RCC 7860 (cell line): ENCODE results near the gene LYL1.
"Not testable (repeated sequence)": the region's sequence is repeated elsewhere in the genome, so short reads cannot be mapped to it uniquely, and the experiment has no call there.

Experiments used
- DNase-seq: peaks from one replicate; pipeline ENCODE4 v3.0.0-alpha.2; 2015; ENCODE audit warnings: low spot score
- FAIRE-seq: peaks from 2 replicates; lab custom pipeline; 2012; peaks lifted over from hg19 to GRCh38; lab: Jason Lieb, UNC

LYL1 gene

DNA sequence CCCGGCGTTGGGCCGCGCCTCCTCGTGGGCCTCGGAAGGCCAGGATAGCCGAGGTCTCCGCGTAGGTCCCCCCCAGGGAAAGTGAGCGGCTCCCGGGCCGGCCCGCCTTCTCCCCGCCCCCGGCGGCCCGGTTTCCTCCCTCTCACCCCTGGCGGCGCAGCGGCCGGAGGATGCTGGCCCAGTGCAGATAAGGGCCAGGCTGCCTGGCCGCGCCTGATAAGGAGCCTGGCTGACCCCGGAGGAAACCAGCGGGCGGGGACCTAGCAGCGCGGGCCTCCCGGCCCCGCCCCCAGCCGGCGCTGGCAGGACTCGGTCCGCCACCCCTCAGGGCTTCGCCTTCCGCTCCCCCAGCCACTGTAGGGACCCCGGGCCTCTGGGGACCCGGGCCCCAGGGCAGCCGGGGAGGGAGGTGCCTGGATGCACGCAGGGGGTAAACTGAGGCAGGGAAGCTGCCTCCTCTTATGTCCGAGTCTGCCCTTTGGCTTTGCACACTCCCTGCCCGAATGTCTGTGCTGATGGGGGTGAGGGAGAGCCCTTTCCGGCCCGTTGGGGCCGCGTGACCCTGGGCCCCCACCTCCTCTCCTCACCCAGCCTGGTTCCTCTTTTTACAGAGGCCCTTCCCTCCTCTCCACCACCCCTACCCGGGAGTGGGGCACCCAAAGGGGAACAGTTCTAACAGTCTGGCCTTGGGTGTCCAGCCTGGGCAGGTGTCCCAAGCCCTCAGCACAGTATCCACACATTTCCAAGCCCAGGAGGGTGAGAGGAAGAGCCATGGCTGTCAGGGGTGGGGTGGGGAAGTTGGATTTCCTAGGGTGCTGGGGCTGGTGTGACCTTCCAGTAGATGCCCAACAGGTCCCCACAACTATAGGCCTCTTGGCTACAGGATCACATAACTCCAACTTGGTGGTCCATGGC lies at the start of gene LYL1:
Gene LYL1 (minus strand): TSS at position 193 of the 915 bp plus-strand sequence. CDS start 1,687 bp downstream, outside the sequence.
- no peak for FAIRE-seq
- DNase-seq, result no peak

- FAIRE-seq (no peak), DNase-seq (peak; percentile 96)
Observed at GRCh38 chr19:13151605-13152355, 49.1 kb upstream of the LYL1 start.

DNA sequence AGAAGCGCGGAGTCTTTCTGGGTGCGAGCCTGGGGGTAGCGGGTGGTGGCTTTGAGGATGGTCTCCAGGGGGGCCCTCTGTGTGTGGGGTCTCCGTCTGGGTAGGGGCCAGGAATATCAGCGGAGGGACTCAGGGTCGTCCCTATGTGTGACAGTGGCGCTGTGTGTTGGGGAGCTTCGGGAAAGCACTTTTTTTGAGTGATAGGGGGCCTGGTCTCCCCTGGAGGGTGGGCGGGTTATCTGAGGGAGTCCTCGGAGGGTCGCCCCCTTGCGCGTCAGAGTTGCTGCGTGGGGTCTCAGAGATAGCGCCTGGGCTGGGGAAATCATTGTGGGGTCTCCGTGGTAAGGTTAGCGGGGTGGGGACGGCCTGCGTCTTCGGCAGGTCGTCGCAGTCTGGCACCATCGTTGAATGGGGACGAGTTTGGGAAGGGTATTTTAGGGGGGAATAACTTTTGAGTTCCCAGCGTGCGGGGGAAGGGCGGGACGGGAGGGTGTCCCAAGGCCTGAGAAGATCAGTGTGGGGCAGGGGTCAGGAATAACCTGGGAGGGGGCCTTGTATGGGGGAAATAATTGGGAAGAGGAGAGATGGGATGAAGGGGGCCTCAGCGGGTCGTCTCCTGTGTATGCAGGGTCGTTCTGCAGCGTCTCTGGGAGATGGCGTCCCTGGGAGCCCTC lies 48.4 kb upstream of the LYL1 start:
- no peak for DNase-seq
- no peak for FAIRE-seq

GRCh38 chr19:13150187-13150930 lies 47.7 kb upstream of the LYL1 start, which contains the start of the genes IER2 and STX10:
Gene IER2 (plus strand): TSS chr19:13150411. CDS start chr19:13153187, 2,776 bp downstream.
Gene STX10 (minus strand): TSS chr19:13150375. CDS start chr19:13150173, 202 bp downstream.
- DNase-seq (peak; percentile 89), FAIRE-seq (peak; percentile 69)

DNA sequence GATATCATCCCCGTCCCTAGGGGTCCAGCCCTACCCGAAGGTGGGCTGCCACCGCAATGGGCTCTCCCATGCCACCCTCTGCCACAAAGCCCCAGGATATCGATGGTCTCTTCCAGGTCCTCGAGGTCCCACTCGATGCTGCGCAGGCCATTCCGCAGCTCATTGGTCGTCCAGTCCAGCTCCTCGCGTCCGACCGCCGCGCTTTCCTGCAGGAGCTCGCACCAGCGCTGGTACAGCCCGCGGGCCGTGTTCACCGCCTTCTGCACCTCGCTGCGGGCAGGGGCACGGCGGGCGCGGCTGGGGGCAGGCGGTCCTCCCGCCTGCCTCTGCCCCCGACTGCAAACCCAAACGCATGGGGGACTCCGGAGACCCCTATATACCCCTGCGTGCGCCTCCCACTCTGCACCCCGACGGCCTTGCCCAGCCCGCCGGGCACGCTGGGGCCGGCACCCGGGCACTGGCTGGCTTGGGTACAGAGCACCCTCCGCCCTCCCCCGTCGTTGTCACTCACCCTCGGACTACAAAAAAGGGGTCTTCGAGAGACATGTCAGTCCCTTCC lies 47.0 kb upstream of the LYL1 start:
- FAIRE-seq (no peak), DNase-seq (peak; percentile 18)

DNA sequence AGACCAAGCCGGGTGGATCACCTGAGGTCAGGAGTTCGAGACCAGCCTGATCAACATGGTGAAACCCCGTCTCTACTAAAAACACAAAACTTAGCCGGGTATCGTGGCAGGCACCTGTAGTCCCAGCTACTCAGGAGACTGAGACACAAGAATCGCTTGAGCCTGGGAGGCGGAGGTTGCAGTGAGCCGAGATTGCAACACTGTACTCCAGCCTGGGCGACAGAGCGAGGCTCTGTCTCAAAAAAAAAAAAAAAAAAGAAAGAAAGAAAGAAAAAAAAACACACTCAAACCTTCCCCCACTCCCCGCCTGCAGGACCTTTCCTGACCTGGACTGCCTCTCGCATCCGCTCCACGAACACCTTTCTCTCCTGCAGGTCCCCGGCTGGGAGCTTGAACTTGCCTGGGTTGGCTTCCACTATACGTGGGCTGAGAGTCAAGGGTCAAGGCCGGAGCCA lies 46.5 kb upstream of the LYL1 start:
- not testable (repeated sequence) for FAIRE-seq, DNase-seq

DNA sequence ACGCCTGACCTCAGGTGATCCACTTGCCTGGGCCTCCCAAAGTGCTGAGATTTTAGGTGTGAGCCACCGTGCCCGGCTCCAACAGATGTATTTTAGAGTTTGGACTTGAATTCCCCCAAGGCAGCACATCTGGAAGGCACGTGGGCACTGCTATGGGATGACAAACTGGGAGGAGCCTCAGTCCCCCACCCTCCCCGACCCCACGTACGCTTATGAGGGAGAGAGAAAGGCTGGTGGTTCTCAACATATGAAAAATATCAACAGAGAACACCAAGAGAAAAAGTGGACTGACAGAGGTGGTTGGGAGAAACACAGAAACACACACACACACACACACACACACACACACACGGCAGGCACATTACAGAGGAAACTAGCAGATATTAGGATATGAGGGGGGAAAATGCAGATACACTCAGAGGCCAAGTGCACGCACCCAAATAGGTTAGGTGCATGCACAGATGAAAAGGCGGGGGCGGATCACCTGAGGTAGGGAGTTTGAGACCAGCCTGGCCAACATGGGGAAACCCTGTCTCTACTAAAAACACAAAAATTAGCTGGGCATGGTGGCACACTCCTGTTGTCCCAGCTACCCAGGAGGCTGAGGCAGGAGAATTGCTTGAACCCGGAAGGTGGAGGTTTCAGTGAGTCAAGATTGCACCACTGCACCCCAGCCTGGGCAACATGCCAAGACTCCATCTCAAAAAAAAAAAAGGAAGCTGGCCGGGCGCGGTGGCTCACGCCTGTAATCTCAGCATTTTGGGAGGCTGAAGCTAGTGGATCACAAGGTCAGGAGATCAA lies 44.3 kb upstream of the LYL1 start:
- no peak for DNase-seq
- FAIRE-seq, result no peak

- DNase-seq (no peak), FAIRE-seq (no peak)
Observed at GRCh38 chr19:13139633-13140311, 37.1 kb upstream of the LYL1 start.

- FAIRE-seq, result no peak
Observed at GRCh38 chr19:13138916-13139198, 36.2 kb upstream of the LYL1 start.

DNA sequence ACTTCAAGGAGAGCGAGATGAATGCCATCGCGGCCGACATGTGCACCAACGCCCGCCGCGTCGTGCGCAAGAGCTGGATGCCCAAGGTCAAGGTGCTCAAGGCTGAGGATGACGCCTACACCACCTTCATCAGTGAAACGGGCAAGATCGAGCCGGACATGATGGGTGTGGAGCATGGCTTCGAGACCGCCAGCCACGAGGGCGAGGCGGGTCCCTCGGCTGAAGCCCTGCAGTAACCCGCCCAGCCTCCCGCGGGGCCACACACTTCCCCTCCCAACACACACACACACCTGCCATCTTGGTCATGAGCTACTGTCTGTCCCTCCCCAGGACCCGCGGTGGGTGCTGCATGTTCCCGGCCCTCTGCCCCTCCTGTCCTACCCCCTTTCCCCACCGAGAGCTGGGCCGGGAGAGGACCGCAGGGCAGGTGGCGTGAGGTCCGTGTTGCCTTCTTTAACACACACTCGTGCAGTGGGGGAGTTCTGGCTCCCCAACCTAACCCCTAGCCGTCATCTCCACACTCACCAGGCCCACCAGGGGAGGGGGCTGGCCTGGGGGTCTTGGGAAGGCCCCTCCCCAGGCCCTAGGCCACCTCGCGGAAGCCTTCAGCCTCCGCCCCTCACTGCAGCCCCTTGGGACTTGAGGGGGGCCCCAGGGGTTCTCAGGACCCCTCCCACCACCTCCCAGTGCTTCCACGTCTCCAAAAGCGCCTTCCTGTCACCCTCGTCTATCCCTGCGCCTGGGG lies 35.7 kb upstream of the LYL1 start:
- no peak for DNase-seq
- FAIRE-seq, result no peak

More at GRCh38 chr19:13138916-13139198, 36.2 kb upstream of the LYL1 start:
- no peak for DNase-seq

GRCh38 chr19:13137290-13137794 lies 34.7 kb upstream of the LYL1 start:
- no peak for FAIRE-seq
- no peak for DNase-seq

DNA sequence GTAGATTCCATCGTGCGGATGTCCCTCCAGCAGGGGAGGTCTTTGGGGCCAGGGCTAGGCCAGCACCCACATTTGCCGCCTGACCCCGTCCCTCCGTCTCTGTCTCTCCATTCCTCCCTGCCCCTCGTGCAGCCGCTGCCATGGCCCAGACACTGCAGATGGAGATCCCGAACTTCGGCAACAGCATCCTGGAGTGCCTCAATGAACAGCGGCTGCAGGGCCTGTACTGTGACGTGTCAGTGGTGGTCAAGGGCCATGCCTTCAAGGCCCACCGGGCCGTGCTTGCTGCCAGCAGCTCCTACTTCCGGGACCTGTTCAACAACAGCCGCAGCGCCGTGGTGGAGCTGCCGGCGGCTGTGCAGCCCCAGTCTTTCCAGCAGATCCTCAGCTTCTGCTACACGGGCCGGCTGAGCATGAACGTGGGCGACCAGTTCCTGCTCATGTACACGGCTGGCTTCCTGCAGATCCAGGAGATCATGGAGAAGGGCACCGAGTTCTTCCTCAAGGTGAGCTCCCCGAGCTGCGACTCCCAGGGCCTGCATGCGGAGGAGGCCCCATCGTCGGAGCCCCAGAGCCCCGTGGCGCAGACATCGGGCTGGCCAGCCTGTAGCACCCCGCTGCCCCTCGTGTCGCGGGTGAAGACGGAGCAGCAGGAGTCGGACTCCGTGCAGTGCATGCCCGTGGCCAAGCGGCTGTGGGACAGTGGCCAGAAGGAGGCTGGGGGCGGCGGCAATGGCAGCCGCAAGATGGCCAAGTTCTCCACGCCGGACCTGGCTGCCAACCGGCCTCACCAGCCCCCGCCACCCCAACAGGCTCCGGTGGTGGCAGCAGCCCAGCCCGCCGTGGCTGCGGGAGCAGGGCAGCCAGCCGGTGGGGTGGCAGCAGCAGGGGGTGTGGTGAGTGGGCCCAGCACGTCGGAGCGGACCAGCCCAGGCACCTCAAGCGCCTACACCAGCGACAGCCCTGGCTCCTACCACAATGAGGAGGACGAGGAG lies 32.7 kb upstream of the LYL1 start:
- DNase-seq, result no peak
- FAIRE-seq, result no peak

GRCh38 chr19:13134626-13135025 lies 32.0 kb upstream of the LYL1 start:
- no peak for DNase-seq
- no peak for FAIRE-seq

DNA sequence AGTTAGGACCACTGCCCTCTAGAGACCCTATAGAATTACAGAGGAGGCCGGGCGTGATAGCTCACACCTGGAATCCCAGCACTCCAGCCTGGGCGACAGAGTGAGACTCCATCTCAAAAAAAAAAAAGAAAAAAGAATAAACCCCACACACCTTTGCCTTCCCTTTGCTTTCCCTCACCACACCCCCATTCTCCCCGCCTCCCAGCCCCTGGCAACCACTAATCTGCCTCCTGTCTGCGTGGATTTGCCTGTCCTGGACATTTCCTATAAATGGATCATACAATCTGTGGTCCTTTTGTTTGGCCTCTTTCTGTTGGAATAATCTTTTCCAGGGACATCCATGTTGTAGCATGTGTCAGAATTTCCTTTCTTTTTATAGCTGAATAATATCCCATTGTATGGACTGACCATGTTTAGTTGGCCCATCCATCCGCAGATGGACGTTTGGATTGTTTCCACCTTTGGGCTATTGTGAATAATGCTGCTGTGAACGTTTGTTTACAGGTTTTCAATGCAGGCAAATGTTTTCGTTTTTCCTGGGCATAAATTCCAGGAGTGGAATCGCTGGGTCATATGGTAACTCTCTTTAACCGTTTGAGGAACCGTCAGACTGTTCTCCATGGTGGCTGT lies 30.7 kb upstream of the LYL1 start:
- no peak for FAIRE-seq
- DNase-seq, result no peak

DNA sequence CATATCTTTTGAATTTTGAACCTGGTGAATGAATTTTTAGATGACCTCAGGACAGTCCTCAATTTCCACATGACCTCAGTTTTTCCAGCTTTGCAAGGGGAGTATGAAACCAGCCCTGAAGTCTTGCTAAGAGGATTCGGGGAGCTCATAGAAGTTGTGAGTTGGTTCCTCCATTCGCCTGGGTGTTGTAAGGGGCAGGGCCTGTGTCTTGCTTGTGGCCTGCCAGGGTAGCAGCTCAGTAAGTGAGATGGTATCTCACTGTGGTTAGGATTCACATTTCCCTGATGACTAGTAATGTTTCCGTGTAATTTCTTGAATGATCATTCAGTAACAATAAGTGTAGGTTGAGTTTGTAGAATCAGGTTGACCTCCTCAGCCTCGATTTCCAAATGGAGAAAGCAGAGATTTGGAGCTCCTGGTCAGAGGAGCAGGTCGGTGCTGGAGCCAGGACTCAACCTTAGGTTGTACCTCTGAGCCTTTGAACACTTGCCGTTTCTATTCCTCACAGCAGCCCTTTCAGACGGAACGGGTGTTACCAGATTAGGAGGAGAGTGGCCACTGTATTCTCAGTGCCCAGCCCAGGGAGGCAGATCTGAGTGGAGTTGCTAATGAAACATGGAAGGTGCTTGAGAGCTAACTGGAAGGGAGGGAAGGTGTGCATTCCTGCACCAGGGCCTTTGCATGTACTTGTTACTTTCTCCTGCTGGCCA lies 30.0 kb upstream of the LYL1 start:
- DNase-seq (peak; percentile 27), FAIRE-seq (no peak)
